Measurements from ENCODE around the gene GLRA1.
"Not testable (repeated sequence)": the region's sequence is repeated elsewhere in the genome, so short reads cannot be mapped to it uniquely, and the experiment has no call there.

The GLRA1 gene

DNA sequence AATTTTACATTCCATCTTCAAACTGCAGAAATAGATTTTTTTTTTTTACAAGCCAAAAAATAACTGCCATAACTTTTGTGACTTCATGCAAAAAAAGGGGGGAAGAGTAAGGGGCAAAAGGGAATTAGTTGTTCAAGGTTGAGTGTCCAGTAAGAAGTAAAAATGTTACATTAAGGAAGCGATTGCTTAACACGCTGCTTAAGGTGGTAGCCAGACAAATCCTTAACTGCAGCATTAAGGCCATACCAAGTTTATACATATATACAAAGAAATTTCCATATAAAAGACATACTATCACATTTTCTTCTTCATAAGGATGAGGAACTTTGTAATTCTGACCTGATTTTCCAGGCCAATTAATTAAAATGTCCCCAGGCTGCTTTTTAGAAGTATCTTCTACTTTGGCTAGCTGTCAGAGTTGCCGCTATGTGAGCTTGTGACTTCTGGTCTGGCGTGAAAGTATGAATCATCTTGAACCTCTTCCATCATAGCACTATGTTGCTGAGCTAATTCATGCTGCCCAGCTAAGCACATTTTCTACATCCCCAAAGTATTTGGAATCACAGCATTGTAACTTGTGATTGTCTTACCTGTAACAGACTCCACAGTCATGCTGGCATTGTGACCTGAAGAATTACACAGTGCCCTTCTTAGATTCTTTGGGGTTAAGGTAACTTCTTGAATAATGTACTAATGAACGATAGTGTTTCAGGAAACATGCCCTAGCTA, 112.9 kb downstream of the GLRA1 start:
- no peak for DNase-seq

DNA sequence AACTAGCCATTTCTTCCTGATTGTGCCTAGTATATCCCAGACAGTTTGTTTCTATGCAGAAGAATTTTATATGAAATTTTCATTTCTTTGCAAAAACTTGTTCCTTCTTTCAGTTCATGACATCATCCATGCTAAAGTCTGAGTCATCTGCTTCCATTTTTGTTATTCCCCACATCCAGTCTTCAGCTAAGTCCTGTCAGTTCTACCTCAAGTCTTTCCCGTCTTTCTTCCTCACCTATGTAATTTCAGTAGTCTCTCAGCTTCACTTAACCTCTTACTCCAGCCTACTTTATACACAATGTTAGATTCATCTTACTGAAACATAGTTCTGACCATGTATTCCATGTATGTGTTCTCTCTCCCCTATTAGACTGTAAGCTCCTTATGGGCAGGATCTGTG, 113.8 kb downstream of the GLRA1 start:
- no peak for DNase-seq

DNA sequence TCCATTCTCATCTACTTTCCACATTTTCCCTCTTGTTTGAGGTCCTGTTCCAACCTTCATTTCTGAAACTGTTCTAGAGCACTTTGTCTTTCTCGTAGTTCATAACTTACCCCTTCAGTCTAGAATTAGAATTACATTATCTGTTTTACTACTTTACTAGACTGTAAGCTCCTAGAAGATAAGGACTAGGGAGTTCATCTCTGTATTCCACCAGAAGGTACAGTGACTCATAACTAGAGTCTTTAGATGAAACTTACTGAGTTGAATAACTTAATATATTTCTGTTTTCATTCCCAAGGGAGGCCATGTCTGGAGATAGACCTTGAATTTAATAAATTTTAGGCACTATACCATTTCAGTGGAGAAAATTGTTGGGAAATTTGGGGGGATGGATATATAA, 114.2 kb downstream of the GLRA1 start:
- DNase-seq, result no peak

DNA sequence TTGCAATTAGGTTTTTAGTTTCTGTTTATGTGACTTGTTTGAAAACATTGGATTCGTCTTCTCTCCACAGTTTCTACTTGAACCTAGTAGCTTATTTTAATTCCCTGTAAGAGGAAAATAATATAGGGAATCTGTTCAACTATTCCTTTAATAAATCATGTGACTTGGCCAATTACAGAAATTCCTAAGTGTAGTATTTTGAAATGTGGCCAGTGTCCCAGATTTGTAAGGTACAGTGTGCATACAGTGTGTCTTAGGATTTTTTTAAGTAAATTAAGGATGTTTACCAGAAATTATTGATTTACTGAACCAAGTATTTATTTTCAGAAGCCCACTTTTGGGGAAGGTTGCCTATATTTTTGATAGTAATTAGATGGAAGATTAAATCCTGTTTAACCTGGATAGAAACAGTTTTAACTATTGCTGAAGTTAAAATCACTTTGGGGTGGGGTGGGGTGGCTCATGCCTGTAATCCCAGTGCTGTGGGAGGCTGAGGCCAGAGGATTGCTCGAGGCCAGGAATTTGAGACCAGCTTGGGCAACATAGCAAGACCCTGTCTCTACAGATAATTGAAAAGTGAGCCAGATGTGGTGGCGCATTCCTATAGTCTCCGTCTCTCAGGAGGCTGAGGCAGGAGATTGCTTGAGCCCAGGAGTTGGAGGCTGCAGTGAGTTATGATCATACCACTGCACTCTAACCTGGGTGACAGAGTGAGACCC, 116.0 kb downstream of the GLRA1 start:
- no peak for DNase-seq

DNA sequence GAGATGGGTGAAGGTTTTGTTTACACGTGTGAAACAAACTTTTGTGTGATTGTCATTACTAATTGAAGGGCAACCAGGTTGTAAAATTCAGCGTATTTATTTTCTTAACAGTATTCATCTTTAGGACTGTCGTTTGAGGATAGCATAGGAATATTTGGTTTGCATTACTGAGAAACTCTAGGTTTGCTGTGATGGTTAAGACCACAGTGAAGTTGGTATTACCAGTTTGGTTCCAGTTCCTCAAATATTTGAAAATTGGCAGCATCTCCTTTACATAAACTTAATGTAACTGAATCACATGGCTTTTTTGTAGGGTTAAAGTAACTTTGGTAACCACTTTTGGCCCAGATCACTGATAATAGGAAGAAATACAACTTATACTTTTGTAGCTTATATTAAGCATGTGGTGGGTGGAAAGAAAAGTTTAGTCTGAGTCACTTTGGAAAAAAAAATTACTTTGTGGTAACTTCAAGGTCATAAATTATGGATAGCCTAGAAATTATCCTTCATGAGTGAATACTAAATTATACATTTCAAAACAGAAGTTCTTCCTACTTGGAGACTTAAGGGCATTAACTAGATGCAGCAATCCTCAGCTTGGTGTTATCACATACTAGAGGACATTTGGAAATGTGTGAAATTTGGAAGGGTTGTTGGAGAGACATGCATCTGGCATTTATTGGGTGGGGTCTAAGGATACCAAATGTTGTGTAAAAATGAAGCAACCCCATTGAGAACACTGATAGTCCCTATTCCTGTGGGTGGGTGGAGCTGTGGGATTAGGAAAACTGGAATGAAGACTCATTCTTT, 119.0 kb downstream of the GLRA1 start:
- no peak for DNase-seq

DNA sequence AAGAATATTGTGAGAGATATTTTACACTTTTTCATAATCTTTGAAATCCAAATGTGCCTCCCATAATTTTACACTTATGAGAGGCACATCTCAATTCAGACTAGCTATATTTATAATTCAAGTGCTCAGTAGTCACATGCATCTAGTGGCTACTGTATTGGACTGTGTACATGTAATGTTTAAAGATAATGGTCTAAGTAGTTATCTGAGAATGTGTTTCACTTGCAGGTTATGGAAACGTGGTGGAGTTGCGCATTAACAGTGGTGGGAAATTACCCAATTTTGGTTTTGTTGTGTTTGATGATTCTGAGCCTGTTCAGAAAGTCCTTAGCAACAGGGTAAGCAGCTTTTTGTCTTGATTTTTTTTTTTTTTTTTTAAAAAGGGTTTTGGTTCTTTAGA, 124.1 kb downstream of the GLRA1 start:
- no peak for DNase-seq

DNA sequence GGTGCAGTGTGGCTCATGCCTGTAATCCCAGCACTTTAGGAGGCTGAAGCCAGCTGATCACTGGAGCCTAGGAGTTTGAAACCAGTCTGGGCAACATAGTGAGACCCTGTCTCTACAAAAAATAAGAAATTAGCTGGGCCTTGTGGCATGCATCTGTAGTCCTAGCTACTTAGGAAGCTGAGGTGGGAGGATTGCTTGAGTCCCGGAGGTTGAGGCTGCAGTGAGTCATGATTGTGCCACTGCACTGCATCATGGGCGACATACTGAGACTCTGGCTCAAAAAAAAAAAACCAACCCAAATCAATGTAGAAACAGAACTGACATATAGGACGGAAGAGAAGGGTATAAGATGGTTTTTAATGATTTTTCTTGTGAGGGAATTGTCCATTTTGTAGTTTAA, 125.2 kb downstream of the GLRA1 start:
- DNase-seq, result no peak

DNA sequence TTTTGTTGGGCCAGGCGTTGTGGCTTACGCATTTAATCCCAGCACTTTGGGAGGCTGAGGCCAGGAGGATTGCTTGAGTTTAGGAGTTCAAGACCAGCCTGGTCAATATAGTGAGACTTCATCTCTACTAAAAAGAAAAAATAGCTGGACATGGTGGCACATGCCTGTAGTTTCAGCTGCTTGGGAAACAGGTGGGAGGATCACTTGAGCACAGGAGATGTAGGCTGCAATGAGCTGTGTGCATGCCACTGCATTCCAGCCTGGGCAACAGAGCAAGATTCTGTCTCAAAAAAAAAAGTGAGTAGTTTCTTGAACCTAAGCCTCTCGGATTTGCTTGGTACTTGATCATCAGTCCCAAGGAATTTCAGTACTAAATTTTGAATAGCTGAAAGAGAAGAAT, 126.0 kb downstream of the GLRA1 start:
- no peak for DNase-seq

DNA sequence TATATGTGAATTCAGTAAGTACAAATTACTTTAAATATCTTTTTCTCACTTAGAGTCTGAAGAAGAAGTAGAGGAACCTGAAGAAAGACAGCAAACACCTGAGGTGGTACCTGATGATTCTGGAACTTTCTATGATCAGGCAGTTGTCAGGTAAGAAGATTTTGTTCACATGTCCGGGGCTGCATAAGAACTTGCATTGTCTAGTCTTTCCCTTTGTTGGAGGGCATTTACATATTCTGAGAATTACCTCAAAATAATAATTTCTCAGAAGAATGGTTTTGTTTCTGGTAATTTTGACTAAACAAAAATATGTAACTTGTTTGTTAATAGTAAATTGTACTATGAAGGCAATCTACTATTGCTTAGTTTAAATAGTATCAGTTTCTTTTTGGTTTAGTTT, 129.2 kb downstream of the GLRA1 start:
- no peak for DNase-seq

DNA sequence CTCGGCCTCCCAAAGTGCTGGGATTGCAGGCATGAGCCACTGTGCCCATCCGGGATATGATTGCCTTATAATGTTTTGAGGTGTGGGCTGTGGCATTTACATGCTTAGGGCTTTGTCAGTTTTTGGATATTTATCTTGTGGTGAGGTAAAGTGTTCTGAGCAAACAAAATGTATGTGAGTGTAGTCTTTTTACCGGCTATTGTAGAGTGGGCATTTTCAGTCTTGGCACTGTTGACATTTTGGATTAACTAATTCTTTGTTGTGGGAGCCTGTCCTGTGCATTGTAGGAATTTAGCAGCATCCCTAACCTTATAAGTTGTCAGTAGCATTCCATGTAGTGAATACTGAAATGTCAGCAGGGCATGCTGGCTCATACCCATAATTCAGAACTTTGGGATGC, 131.3 kb downstream of the GLRA1 start:
- no peak for DNase-seq

DNA sequence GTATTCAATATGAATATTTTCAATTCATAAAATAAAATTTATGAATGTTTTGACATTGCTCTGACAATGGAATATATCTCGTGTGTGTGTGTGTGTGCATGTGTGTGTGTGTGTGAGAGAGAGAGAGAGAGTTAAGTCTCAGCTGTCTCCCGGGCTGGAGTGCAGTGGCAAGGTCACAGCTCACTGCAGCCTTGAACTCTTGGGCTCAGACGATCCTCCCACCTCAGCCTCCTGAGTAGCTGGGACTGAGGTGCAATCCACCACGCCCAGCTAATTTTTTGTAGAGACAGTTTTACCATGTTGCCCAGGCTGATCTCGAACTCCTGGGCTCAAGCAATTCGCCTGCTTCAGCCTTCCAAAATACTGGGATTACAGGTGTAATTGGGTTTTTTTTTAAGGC, 136.8 kb downstream of the GLRA1 start:
- DNase-seq, result no peak

DNA sequence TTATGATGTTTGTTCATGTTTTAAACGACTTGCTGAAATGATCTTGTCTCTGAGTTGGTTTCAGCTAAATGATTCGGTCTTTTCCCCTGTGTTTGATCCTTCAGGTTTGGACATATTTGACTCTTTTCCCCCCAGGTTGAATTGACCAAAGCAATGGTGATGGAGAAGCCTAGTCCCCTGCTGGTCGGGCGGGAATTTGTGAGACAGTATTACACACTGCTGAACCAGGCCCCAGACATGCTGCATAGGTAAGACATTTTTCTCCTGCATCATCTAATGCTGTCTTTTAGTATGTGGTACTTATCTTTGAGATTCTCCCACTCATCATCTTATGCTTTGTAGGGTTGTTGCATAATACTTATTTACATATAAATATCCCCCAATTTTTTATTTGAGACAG, 138.2 kb downstream of the GLRA1 start:
- no peak for DNase-seq

DNA sequence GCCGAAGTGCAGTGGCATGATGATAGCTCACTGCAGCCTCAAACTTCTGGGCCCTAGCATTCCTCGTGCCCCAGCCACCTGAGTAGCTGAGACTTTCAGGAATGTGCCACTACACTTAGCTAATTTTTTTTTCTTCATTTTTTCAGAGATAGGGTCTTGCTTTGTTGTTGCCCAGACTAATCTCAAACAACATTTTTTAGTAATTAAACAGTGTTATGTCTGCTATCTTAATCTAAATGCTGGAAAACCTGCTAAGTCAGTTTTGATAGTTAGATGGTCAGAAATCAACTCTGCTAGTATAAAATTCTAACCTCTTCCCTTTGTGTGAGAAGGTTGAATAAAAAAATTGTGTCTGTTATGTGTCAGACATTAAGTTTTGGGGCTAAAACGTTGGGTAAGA, 140.5 kb downstream of the GLRA1 start:
- no peak for DNase-seq

DNA sequence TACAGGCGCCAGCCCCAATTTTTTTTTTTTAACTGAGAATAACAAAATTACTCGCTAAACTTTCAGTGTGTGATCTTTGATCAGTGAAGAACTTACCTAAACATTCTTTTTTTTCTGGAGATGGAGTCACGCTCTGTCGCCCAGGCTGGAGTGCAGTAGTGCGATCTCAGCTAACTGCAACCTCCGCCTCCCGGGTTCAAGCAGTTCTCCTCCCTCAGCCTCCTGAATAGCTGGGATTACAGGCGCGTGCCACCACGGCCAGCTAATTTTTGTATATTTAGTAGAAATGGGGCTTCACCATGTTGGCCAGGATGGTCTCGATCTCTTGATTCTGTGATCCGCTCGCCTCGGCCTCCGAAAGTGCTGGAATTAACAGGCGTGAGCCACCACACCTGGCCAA, 141.0 kb downstream of the GLRA1 start:
- not testable (repeated sequence) for DNase-seq

DNA sequence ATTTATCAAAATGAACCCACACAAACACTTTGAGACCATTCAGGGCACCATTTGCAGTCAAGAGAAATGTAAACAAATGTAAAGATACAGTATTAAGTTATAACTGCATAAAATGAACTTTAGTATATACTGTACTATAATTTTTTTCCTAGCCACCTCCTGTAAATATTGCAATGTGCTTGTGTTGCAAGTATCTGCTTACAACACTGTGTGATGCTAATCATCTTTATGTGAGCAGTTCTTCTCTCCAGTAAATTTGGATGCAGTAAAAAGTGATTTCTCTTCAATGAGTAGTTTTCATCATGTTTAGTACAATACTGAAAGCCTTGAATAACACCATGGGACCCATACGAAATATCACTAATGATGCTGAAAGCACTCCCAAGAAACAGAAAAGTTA, 143.4 kb downstream of the GLRA1 start:
- no peak for DNase-seq

DNA sequence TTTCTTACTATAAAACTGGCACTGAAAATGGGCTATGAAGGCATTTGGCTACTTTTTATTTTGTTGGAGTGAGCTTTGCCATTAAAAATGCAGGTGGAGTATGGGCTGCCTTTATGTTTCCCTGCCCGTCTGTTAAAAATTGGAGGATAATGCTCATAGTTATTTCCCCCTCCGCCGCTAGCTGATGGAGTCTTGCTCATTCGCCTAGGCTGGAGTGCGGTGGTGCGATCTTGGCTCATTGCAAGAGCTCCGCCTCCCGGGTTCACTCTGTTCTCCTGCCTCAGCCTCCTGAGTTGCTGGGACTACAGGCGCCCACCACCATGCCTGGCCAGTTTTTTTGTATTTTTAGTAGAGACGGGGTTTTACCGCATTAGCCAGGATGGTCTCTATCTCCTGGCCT, 144.3 kb downstream of the GLRA1 start:
- DNase-seq, result no peak

DNA sequence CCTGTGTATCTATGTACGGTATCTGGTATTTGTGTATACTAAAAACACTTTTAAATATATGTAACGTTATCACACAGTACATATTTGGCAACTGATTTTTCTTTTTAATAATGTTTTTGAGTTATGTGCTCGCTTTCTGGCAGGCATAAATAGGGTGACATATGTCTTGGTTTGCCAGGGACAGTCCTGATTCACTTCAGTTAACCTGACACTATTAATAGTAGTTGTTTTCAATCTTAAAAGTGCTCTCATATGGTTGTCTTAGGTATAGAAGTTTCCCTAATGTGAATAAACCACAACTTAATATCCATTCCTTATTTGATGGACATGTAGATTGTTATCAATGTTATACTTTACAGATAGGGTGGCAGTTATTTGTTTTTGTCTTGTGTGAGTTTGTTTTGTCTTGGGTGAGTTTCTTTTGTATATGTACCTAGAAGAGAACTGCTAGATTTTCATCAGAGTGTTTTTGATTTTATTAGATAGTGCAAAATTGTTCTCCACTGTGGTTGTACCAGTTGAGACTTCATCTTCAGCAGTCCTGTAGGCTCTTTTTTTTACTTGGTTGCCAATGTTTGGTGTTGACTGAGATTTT, 145.0 kb downstream of the GLRA1 start:
- no peak for DNase-seq

DNA sequence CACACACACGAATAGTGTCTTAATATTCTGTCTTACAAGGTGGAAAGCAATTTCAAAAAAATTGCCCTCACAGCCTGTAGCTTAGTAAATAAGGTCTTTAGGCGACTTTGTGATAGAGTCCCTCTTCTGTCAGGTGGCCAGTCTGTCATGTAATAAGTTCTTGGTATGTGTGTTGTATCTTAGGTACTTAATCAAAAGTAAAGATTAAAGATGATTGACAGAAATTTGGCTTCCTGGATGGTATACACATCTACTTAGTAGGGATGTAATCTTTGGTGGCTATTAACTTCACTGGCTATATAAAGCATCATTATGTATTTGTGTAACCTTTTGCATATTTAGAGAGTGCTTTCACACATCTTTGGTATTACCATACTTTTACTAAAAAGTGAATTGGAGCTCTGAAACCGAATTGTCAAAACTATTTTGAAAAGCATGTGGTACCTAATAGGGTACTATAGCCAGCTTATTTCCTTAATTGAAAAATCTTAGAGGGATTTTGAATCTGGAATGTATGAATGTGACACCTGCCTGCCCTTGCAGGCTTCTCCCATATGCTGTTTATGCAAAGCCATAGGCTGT, 149.5 kb downstream of the GLRA1 start:
- DNase-seq, result no peak

DNA sequence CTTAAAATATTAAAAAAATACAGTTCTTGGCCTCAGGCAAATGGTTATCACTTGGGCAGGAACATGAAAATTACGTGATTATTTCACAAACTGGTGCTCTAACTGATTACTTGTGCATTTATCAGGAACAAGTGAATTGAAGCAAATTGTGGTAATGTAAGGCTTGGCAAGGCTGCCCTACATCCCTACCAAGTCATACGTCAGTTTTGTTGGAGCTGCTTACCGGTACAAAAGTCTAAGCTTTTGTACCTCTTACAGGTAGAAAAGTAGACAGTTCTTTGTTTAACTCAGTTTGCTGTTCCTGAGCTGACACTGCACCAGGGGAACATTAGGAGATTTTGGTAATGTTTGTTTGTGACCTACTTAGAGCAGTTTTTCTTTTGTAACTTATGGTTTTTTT, 150.7 kb downstream of the GLRA1 start:
- DNase-seq, result no peak

DNA sequence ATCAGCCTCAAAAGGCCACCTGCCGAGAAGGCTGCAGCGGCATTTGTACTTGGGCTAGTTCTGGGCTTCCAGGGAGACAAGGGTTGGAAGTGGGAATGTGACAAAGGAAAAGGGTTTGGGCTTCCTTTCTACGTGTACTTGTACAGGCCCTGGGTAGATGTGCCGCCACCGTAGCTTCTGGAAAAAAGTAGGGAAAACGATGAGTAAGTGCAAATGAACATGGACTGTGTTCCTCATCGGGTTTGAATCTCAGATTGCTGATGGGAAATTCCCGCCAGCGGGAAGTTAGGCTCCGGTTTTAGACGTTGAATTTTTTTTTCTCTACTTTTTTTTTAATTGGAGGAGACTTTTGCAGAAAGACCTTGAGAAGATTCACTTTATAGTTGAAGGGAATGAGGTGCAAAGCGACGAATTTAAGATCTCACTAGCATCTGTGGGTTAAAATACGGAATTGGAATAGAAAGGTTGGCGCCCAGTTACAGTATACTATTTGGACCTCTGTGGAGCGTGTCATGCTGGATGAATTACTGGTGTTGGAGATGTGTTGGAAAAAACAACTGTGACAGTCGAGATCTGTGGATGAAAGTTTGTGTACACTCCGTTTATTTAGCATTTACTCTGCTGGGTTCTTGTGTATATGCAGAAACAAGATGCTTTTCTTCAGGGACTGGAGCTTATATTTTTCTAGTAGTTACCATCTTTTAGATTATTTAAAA, 151.6 kb downstream of the GLRA1 start:
- no peak for DNase-seq
